Measurements from ENCODE around the gene CPEB2.

CPEB2 gene

DNA sequence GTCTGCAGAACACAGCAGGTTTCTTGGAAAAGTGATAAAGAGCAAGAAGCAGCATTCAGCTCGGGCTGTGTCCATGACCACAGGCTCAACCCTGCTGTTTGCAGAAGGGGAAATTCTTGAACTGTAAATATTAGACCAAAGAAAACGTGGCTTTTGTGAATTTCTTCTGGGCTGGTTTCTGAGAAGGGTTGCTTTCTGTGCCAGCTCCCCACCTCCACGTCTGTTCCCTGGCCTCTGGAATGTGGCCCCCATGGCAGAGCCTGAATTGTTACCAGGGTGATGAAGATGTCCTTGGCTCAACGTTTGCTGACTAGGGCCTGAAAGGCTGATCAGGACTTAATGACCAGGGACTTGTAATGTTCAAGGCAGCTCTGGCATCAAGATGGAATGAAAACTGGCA is 116.0 kb downstream of the CPEB2 start:
- DNase-seq (ENCODE audit: low read depth), result no peak
